NCI-H2171 (cell line): Measurements from ENCODE around the gene PYGO2.
"Not testable (repeated sequence)": the region's sequence is repeated elsewhere in the genome, so short reads cannot be mapped to it uniquely, and the experiment has no call there.

ENCODE experiments used
- DNase-seq: peaks from one replicate; lab custom pipeline; 2025; lab: John Stamatoyannopoulos, UW

PYGO2 gene

DNA sequence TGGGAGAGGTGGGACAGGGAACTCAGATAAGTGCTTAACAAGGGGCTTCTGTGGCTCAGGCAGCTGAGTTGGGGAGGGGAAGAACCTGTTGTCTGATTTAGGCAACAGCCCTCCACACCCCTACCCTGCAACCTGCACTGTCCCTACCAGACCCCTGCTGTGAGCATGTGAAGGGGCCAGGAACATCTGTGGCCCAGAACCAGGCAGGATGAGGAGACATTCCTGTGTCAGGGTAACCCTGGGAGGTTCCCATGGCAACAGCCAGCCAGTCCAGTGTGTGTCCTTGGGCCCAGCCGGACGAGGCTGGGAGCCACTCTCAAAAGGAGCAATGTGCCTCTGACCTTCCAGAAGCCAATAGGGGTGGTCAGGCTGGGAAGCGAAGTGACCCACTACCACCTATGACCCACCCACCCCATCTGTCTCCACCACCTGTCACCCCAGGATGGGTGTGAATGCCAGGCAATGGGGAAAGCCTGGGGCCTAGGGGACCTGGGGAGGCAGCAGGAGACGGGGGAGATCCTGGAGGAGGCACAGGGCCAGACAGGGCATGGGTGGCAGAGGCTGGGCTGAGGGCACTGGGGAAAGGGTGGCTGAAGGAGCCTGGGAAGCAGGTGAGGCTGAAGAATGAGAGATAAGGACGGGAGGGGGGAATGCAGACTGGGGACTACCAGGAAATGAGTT is 20.1 kb downstream of the PYGO2 start:
- DNase-seq: no peak

DNA sequence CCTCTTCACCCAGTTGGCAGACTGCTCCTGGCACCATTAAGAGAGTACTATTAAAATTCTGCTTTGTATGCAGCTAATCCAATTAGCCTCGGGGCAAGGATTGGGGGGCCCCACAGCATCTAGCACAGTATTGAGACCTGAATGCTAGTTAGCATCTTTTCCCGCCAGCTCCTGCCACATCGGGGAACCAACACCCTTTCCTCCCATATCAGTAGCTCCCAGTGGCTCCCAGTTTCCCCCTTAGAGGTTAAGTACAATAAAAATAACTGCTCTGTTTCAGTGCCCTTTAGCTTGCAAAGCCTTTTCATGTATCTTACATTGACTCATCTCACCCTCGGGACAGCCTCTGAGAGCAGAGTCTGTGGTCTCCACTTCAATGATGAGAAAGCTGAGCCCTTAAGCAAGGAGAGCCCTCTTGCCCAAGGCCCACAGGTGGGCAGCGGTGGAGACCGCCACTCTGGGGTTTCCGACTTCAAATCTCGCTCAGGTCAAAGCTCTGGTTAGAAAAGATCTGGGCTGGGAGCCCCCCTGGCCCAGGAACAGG is 20.9 kb downstream of the PYGO2 start:
- no peak for DNase-seq

DNA sequence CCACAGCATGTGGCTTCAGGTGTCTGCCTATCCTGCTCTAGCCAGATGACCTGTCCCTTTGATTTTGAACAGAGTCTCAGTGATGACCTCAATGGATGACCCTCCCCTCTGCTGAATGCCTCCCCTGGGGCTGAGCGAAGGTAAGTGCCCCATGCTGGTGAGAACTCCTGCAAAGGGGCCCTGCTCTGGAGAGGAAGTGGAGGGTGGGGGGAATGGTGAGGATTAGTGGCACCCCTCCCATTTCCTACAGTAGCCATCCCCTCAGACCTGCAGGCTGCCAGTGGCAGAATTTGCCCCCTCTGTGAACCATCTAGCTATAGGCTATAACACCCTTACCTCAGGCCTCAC is 21.4 kb downstream of the PYGO2 start:
- DNase-seq: no peak

DNA sequence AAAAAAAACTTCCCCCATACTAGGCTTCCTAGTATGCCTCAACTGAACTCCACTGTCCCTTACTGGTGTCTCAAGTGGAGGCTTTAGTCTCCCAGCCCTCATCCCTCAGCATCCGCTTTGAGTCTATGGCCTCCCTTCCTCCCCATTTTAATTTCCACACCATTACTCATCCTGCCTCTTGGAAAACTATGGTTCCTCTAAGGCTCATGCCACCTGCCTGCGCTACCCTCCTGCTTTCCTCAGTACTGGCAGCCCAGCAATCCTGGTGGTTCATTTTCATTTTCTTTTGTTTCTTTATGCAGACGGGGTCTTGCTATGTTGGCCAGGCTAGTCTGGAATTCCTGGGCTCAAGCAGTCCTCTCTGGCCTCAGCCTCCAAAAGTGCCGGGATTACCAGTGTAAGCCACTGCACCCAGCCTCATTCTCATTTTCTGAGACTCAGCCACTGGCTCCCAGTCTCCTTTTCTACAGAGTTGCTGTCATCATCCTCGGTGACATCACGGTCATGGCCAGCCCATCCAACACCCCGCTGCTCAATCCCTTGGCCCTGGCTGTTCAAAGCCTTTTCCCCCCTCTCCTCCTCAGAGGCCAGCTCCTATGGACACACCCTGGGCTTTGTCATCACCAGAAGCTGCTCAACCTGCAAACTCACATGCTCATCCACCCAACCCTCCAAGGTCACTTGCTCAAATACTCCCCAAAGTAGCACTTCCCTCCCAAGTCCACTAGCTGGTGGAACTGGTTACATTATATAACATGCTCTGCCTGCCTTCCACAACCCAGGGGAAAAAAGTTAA is 22.8 kb downstream of the PYGO2 start:
- DNase-seq: no peak

DNA sequence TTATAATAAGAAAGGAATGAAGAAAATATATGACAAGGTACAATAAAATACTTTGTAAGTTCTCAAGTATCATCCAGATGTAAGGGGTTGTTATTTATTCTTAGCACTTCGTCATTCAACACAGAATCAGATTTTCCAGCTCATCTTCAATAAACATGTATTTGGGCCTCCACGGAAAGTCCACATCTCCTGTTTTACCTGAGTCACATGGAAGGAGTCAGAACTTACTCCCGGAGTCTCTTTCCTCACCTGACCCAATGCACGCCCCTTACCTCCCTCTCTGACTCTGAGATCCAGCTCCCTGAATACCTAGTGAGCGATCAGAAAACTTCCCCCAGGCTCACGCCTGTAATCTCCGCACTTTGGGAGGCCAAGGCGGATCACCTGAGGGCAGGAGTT is 23.6 kb downstream of the PYGO2 start:
- no peak for DNase-seq

DNA sequence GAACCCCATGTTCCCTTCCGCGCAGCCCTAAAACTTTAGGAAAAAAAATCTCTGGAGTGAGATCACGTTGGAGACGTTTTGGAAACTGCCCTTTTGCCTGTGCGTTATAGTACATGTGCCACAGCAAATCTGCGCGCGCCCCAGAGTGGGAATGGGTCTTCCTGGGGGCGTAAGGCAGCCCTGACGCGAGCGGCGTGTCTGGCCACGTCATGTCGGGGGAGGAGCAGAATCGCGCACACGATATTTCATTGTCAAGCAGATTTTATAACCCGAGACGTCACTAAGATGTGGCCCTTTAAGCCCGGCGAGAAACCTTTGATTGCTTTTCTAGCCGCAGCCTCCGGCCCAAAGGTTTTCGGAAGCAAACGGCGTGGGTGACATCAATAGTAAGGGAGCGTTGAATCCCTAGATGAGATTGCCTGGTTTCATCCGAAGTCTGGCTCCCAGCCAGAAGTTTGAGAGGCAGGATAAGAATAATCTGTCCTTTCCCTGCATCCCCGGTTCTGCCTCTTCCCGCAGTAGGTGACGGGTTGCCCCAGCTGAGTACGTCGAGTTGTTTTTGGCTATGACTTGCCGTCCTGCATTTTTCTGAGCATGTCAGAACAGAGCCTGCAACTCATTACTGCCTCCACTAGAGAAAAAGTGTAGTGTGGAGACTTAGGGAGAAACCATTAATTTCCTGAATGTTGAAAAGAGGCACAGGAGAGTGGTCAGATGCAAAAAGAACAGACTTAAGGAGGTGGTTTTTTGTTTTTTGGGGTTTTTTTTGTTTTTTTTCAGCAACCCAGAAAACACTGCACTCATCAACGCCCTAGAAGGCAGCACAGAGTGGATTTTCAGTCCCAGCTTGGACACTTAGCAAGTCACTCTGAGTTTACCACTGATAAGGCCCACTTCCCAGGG is 24.2 kb downstream of the PYGO2 start:
- DNase-seq: peak; percentile 88

- DNase-seq: peak; percentile 94
These were observed 25.0 kb downstream of the PYGO2 start, which contains the start of gene PMVK for GRCh38 chr1:154936555-154937084. Gene PMVK, minus strand, starts transcription at chr1:154936719. Its CDS starts 34 bp downstream, at chr1:154936685.

DNA sequence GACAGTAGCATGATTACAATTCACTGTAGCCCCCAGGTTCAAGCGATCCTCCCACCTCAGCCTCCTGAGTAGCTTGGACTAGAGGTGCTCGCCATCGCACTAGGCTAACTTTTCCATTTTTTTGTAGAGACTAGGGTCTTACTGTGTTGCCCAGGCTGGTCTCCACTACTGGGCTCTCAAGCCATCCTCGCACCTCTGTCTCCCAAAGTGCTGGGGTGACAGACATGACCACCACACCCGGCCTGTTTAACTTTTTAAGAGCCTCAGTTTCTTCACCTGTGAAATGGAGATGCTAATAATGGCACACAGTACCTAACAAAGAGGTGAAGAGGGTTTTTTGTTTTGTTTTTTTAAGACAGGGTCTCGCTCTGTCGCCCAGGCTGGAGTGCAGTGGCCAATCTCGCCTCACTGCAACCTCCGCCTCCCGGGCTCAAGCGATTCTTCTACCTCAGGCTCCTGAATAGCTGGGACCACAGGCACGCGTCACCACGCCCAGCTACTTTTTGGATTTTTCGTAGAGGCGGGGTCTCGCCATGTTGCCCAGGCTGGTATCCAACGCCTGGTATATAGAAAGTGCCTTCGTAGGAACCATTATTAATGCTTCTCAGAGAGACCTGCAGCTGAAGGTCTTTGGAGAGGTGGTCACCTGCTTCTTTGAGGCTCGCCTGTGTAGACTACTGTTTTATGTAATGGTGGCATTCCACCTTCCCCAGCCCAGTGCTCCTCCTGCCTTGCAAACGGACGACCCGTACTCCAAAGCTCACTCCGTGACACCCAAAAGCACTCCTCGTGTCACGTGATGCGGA is 25.6 kb downstream of the PYGO2 start:
- DNase-seq: no peak

DNA sequence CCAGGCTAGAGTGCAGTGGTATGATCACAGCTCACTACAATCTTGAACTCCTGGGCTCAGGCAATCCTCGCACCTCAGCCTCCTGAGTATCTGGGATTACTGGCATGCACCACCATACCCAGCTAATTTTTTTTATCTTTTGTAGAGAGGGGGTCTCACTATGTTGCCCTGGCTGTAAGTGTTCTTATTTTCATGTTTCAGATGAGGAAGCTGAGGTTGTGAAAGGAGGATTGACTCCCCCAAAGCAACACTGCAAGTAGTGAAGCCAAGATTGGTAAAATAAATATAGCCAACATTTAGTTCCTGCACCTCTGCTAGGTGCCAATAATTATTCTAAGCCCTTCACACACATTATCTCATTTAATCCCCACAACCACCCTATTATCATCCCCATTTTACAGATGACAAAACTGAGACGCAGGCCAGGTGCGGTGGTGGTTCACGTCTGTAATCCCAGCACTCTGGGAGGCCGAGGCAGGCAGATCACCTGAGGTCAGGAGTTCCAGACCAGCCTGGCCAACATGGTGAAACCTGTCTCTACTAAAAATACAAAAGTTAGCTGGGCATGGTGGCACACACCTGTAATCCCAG is 27.1 kb downstream of the PYGO2 start:
- no peak for DNase-seq

GRCh38 chr1:154931940-154932487 is 29.6 kb downstream of the PYGO2 start:
- DNase-seq: no peak

GRCh38 chr1:154926201-154926600 is 35.4 kb downstream of the PYGO2 start:
- DNase-seq: no peak

DNA sequence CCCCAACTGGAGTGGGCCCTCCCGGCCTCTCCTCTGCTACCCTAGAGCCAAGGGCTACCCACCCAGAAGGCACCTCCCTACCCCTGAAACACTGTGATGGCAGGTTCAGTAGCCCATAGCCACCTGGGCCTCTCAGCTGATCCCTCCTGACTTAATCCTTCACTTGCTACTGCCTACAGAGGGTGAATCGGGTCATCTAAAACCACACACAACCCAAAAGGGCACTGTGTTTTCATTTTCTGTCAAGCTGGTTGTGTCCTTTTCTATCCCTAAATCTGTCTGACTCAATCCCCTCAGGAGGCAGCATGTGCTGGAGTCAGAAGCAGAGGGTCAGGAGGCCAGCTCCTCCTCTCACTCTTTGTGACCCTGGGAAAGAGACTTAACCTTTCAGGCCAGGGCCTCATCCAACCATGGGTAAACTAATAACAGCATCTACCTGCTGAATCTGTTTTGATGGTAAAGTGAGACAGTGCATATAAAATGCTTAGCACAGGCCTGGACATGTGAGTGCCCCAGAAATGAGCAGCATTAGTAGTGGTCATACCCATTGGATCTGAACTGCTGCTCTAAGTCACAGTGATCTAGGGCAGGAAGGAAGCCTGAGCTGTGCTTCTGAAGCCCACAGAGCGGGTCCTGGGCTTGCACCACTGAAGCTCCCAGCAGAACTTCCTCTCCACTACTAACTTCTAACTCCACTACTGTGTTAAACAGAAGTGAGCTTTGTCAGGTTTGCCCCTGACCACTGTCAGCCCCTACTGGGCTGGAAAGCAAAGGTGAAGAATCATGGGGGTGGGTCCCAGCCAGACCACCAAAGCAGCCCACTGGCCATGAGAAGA is 36.0 kb downstream of the PYGO2 start:
- no peak for DNase-seq

- no peak for DNase-seq
These were observed 37.9 kb downstream of the PYGO2 start for GRCh38 chr1:154923695-154924094.

DNA sequence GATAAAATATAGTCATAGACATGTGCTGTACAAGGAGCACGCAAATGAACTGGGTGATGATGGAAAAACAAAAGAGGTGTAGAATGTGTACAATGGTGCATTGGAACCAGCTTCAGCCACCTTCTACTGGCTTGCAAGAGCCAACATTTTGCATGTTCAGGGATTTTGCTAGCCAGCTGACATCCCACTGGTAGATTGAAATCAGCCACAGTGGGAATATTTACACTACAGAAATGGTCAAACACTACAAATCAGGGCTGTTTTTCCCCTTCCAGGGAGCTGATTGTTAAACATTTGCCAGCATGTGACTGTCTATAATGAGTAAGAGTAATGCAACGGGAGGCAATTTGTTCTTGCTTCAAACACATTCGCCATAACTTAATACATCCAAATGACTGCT is 48.3 kb downstream of the PYGO2 start:
- DNase-seq: no peak

GRCh38 chr1:154912755-154913154 is 48.8 kb downstream of the PYGO2 start:
- DNase-seq: no peak

DNA sequence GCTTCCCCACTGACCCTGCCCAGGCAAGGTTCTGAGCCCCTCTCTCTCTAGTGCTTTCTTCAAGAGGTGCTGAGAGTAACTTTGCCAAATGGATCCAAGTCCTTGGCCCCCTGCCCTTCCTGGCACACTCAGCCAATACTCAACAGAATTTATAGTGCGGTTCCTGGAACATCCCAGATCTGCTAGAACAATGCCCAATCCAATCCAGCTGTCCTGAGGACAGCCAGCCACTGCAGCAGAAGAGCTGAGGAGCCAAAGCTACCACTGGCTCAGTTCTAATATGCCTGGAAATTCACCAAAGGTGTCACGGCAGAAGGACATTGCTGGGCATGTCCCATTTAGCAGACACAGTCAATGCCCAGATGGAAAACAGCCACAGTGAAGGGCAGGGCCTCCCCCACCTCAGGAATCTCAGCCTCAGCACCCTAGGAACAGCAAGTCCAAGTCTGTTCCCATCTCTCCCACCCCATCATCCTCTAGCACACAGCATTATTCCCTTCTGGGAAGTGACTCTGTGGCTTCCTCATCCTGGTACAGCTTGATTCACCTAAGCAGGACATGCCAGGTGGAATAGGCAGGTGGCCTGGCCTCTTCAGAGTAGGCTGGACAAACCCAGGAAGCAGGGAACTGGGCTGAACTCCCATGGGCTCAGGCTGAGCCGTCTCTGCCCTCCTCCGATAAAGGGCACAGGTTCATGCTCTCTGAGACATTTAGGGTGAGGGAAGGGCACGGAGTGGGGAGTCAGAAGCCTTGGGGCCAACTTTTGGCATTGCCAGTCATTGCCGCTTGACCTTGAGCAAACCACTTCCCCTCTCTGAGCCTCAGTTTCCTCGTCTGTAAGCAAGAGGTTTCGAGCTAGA is 49.7 kb downstream of the PYGO2 start:
- DNase-seq: no peak

DNA sequence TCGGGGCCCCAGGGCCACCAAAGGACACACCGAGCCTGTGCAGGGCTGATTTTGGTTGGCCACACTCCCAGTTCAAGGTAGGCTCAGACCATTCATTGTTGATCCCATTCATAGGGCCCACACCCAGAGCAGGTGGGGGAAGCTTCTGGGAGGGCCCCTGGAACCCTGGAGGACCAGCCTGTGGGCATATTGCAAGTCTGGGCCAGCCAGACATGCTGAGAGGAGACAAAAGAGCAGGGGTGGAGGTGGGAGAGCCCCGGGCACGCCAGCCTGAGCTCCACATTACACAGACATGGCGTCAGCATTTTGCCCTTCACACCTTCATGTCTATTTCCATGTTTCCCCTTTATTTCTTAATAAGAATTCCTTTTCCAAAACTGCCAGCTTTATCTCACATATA is 50.7 kb downstream of the PYGO2 start:
- DNase-seq: no peak

DNA sequence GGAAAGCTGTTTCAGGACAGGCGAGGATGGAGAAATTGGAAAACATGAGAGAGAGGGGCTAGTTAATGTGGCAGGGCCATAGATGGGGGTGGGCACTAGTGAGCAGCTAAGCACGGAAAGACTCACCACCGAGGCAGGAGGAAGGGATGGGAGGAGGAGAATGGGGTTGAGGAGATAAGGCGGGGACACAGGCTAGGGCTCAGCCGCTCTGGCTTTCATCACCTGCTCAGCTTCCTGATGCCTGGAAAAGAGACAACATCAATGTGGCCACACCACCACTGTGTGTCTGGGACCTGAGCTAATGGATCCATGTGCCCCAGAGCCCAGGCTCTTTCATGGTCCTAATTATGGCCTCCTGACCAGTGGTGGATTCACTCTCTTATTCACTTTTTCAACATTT is 52.6 kb downstream of the PYGO2 start:
- no peak for DNase-seq

DNA sequence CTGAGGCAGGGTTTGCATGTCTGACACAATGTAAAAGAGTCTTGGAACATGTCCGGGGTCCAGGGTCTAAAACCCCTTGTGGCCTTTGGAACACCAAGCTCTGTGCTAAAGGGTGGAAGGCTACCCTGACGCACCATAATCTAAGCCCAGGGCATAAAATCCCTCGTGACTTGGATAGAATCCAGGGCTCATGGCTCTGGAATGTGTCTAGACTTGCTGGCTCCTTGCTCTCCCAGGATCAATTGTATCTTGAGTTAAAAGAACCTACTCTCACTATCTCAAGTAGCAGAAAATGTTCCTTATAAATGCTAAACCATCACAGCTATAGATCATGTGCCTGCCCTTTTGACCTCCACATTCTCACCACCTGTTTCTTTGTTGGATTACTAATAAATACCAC is 53.5 kb downstream of the PYGO2 start:
- not testable (repeated sequence) for DNase-seq
